ENCODE results near the gene MTO1. TPM values are rescaled to one million over a fixed set of nuclear protein-coding genes. Genes with fewer than 3 reads are reported as not detected.

The MTO1 gene
- total RNA-seq (10 to 100 TPM; 55.0 to 80.4 (median 59.3) TPM), total RNA-seq (42.3 to 122 (median 64.9) reads per million in 29 experiments)
- total RNA-seq (2013): 65.7 TPM

DNA sequence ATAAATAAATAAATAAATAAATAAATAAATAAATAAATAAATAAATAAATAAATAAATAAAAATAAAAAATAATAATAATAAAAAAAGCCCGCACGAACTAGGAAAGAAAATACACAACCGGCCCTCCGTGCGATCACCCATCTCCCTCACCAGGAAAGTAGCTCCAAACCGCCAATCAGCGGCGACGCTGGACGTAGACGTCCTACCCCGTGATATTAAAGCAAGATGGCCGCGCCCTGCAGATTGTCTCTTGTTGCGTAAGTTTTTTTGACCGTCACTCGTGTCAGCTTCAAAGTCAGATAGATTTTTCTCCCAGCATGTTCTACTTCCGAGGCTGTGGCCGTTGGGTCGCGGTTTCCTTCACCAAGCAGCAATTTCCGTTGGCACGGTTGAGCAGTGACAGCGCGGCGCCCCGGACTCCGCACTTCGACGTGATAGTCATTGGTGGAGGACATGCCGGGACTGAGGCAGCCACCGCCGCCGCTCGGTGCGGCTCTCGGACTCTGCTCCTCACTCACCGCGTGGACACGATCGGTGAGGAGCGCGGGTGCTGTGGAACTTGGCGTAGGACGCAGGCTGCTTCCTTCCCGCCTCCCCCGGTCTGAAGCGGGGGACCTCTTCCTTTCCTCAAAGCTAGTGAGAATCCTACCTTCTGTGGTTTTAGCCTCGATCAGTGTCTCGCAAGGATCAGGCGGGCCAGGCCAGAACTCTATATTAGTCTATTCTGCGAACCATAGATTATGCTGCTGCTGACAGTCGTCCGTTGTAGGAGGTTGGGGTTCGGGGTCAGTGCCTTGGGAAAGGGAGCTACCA lies at the start of gene MTO1:
Gene MTO1, plus strand, starts transcription at position 201 of the 814 bp plus-strand sequence. Its CDS starts 118 bp downstream, at position 319.
- H3K4me1 Mint-ChIP-seq: peaks cover 42 to 54% (median 43%) of the 10 kb centered on the region in 3 donors

DNA sequence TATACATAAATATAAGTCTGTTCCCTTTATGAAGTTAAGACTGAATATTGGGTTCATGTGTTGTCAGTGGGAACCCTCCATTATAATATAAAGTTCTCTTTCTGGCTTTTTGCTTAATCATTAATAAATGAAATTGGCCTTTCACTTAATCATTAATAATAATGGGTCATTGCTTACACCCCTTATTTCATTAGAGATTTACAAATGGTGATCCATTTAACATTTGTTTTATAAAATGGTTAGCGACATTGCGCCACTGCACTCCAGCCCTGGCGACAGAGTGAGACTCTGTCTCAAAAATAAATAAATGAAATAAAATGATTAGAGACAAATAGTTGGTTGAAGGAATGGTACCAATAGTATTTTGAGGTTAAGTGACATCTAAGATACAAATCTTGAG lies 48.4 kb upstream of the MTO1 start:
- Histone ChIP-seq H3K4me3 (ENCODE audit: control insufficient read depth in 1 of 2, extremely low read depth in 1 of 2, low read length in 1 of 2) (no peak overlapping the region), H3K9me3 (no peaks in the 10 kb centered on the region), H3K27me3 (replicated peaks in 1 of 2; ENCODE audit: control insufficient read depth in 2 of 2, extremely low read depth in 1 of 2, insufficient read depth in 2 of 2, low read length in 1 of 2) (no peaks in the 10 kb centered on the region), H3K4me1 (ENCODE audit: control insufficient read depth in 1 of 2, extremely low read depth in 1 of 2, insufficient read depth in 2 of 2, low read length in 2 of 2) (no peaks in the 10 kb centered on the region), H3K27ac (ENCODE audit: low read length) (no peak overlapping the region), H3K36me3 (ENCODE audit: control insufficient read depth in 2 of 2, extremely low read depth in 1 of 2, insufficient read depth in 1 of 2, low read length in 1 of 2) (no peaks in the 10 kb centered on the region)
- POLR2A ChIA-PET: interaction anchor here in 1 of 2 donors (0.6 kb wide), 1 partner anchor 246 kb away, joined by 4 read pairs; no protein-coding TSS in a partner anchor
- Mint-ChIP-seq H3K36me3 (peaks cover 19% of the 10 kb centered on the region), H3K27me3 (no peaks in the 10 kb centered on the region), H3K27ac (no peak overlapping the region), H3K4me1 (peaks cover 0 to 2% (median 0%) of the 10 kb centered on the region in 3 donors), H3K9me3 (no peaks in the 10 kb centered on the region), H3K4me3 (no peak overlapping the region)
- CTCF ChIA-PET: no interaction called here
- ATAC-seq (replicated peaks in 1 of 4) (no peak), DNase-seq (no peak)
- WGBS (ENCODE audit: insufficient coverage): 100% methylated on average over 3 of the region's 3 CpGs

More for the DNA sequence above, at the start of gene MTO1:
- Histone ChIP-seq H3K4me1 (ENCODE audit: control insufficient read depth in 1 of 2, extremely low read depth in 1 of 2, insufficient read depth in 2 of 2, low read length in 2 of 2) (peaks cover 2 to 36% of the 10 kb centered on the region in 2 experiments), H3K27ac (ENCODE audit: low read length) (peak within 1 kb of the TSS; percentile 93), H3K36me3 (ENCODE audit: control insufficient read depth in 2 of 2, extremely low read depth in 1 of 2, insufficient read depth in 1 of 2, low read length in 1 of 2) (peaks cover 0 to 16% of the 10 kb centered on the region in 2 donors), H3K27me3 (replicated peaks in 1 of 2; ENCODE audit: control insufficient read depth in 2 of 2, extremely low read depth in 1 of 2, insufficient read depth in 2 of 2, low read length in 1 of 2) (no peaks in the 10 kb centered on the region), H3K4me3 (ENCODE audit: control insufficient read depth in 1 of 2, extremely low read depth in 1 of 2, low read length in 1 of 2) (peak within 1 kb of the TSS; percentile 78 to 84), H3K9me3 (no peaks in the 10 kb centered on the region)
- Mint-ChIP-seq H3K27me3 (no peaks in the 10 kb centered on the region), H3K9me3 (no peaks in the 10 kb centered on the region), H3K4me3 (peak within 1 kb of the TSS; percentile 88 to 96 (median 93)), H3K36me3 (peaks cover 18% of the 10 kb centered on the region), H3K27ac (peak within 1 kb of the TSS; percentile 94 to 97)
- POLR2A ChIA-PET: interaction anchor here (0.5 to 2.2 kb wide), 17 partner anchors 9 to 1777 kb away, joined by 3 to 25 read pairs (median 4); partner anchors contain the start of genes CGAS (in 1 of the 2) and EEF1A1 (in 1 of the 2)
- 0% methylated on average over 46 of the region's 55 CpGs for WGBS (ENCODE audit: insufficient coverage)
- DNase-seq (peak; percentile 65 to 93 (median 85)), ATAC-seq (replicated peaks in 1 of 4) (peak; percentile 95 to 97 (median 96))
- CTCF ChIA-PET: interaction anchor here (0.6 to 1.9 kb wide), 19 partner anchors 9 to 1051 kb away, joined by 3 to 17 read pairs (median 4); partner anchors contain the start of genes CGAS (in 1 of the 2) and SLC17A5 (in 1 of the 2)

DNA sequence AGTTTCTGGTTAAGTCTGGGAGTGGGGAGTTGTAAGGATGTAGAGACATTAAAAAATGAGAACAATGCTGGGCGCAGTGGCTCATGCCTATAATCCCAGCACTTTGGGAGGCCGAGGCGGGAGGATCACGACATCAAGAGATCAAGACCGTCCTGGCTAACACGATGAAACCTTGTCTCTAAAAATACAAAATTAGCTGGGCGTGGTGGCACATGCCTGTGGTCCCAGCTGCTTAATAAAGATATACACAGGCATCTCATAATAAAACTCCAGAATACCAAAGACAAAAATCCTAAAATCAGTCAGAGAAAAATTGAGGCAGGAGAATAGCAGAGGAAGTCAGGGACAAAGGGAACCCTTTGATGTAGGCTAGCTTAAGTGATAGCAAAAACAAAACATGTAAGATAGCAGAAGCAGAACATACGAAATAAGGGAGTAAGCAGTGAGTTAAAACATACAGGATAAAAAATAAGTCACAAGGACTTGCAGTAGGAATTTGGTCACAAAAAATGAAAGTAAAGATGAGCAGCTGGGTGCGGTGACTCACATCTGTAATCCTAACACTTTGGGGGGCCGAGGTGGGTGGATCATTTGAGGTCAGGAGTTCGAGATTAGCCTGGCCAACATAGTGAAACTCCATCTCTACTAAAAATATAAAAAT lies 43.3 kb upstream of the MTO1 start:
- Mint-ChIP-seq H3K4me3 (no peak overlapping the region), H3K27ac (peak overlapping the region; percentile 5 to 18), H3K4me1 (peaks cover 14 to 26% (median 16%) of the 10 kb centered on the region in 3 donors), H3K27me3 (no peaks in the 10 kb centered on the region), H3K36me3 (peaks cover 29% of the 10 kb centered on the region), H3K9me3 (no peaks in the 10 kb centered on the region)
- ATAC-seq (replicated peaks in 1 of 4) (no peak), DNase-seq (no peak)
- 83% methylated on average over 4 of the region's 11 CpGs for WGBS (ENCODE audit: insufficient coverage)
- Histone ChIP-seq H3K27ac (ENCODE audit: low read length) (no peak overlapping the region), H3K27me3 (replicated peaks in 1 of 2; ENCODE audit: control insufficient read depth in 2 of 2, extremely low read depth in 1 of 2, insufficient read depth in 2 of 2, low read length in 1 of 2) (no peaks in the 10 kb centered on the region), H3K9me3 (no peaks in the 10 kb centered on the region), H3K4me1 (ENCODE audit: control insufficient read depth in 1 of 2, extremely low read depth in 1 of 2, insufficient read depth in 2 of 2, low read length in 2 of 2) (peaks cover 10 to 24% of the 10 kb centered on the region in 2 experiments), H3K4me3 (ENCODE audit: control insufficient read depth in 1 of 2, extremely low read depth in 1 of 2, low read length in 1 of 2) (no peak overlapping the region), H3K36me3 (ENCODE audit: control insufficient read depth in 2 of 2, extremely low read depth in 1 of 2, insufficient read depth in 1 of 2, low read length in 1 of 2) (no peaks in the 10 kb centered on the region)
- ChIA-PET CTCF (no interaction called here), POLR2A (no interaction called here)

DNA sequence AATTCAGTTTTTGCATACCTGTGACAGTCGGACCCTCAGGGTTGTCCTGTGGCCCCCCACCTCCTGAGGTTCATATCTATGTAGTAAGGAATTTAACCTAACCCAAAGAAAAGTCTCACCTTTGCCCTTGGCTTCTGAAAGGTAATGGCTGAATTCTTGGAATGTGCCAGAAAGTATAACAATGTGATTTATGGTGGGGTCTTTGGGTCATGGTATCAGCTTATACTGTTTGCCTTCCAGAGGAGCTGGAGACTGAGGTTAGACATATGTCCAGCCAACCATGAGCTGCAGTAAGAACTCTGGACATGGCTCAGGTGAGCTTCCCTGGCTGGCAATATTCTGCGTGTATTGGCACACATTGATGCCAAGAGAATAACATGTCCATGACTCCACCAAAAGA lies 40.0 kb upstream of the MTO1 start:
- ATAC-seq (replicated peaks in 1 of 4): no peak
- Histone ChIP-seq H3K27me3 (replicated peaks in 1 of 2; ENCODE audit: control insufficient read depth in 2 of 2, extremely low read depth in 1 of 2, insufficient read depth in 2 of 2, low read length in 1 of 2) (no peaks in the 10 kb centered on the region), H3K4me1 (ENCODE audit: control insufficient read depth in 1 of 2, extremely low read depth in 1 of 2, insufficient read depth in 2 of 2, low read length in 2 of 2) (peaks cover 10 to 26% of the 10 kb centered on the region in 2 experiments), H3K4me3 (ENCODE audit: control insufficient read depth in 1 of 2, extremely low read depth in 1 of 2, low read length in 1 of 2) (no peak overlapping the region), H3K36me3 (ENCODE audit: control insufficient read depth in 2 of 2, extremely low read depth in 1 of 2, insufficient read depth in 1 of 2, low read length in 1 of 2) (no peaks in the 10 kb centered on the region), H3K27ac (ENCODE audit: low read length) (peak overlapping the region; percentile 96), H3K9me3 (no peaks in the 10 kb centered on the region)
- no peaks in the 10 kb centered on the region for H3K27me3 Mint-ChIP-seq
- H3K4me1 Mint-ChIP-seq: peaks cover 16 to 32% (median 18%) of the 10 kb centered on the region in 3 donors
- peaks cover 21% of the 10 kb centered on the region for H3K36me3 Mint-ChIP-seq
- CTCF ChIA-PET: no interaction called here
- no peaks in the 10 kb centered on the region for H3K9me3 Mint-ChIP-seq
- DNase-seq: no peak
- no peak overlapping the region for H3K4me3 Mint-ChIP-seq
- POLR2A ChIA-PET: interaction anchor here in 1 of 2 donors (0.5 kb wide), 1 partner anchor 259 kb away, joined by 3 read pairs; no protein-coding TSS in a partner anchor
- 100% methylated on average over 1 of the region's 2 CpGs for WGBS (ENCODE audit: insufficient coverage)
- H3K27ac Mint-ChIP-seq: peak overlapping the region; percentile 92 to 94

GRCh38 chr6:73435236-73435635 lies 26.3 kb upstream of the MTO1 start:
- no CpG with 5 or more reads among the region's 3 CpGs for WGBS (ENCODE audit: insufficient coverage)

DNA sequence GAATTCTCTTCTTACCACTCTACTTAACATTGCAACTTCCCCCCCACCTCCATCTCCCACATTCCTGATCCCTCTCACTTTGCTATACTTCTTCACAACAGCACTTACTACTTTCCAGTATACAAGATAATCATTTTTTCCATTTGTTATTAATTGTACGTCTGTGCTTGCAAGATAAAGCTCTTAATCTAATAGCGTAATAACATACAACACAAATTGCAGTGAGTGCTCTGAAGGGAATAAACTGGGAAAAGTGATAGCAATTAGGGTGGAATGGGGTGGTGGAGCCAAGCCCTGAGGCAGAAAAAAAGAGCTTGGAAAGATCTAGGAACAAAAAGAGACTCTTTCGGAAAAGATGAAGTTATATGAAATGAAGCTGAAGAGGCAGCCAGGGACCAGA lies 18.0 kb upstream of the MTO1 start:
- DNase-seq: no peak
- Mint-ChIP-seq H3K9me3 (no peaks in the 10 kb centered on the region), H3K27me3 (no peaks in the 10 kb centered on the region), H3K4me1 (peaks cover 7 to 42% (median 28%) of the 10 kb centered on the region in 3 donors), H3K36me3 (peaks cover 40% of the 10 kb centered on the region), H3K4me3 (no peak overlapping the region), H3K27ac (no peak overlapping the region)
- no peak for ATAC-seq (replicated peaks in 1 of 4)
- H3K27ac ChIP-seq (ENCODE audit: low read length): no peak overlapping the region
- no peaks in the 10 kb centered on the region for H3K9me3 ChIP-seq
- peaks cover 0 to 7% of the 10 kb centered on the region in 2 experiments for H3K4me1 ChIP-seq (ENCODE audit: control insufficient read depth in 1 of 2, extremely low read depth in 1 of 2, insufficient read depth in 2 of 2, low read length in 2 of 2)
- no peaks in the 10 kb centered on the region for H3K27me3 ChIP-seq (replicated peaks in 1 of 2; ENCODE audit: control insufficient read depth in 2 of 2, extremely low read depth in 1 of 2, insufficient read depth in 2 of 2, low read length in 1 of 2)
- WGBS (ENCODE audit: insufficient coverage): 100% methylated on average over 1 of the region's 3 CpGs
- H3K36me3 ChIP-seq (ENCODE audit: control insufficient read depth in 2 of 2, extremely low read depth in 1 of 2, insufficient read depth in 1 of 2, low read length in 1 of 2): peaks cover 4 to 34% of the 10 kb centered on the region in 2 donors
- H3K4me3 ChIP-seq (ENCODE audit: control insufficient read depth in 1 of 2, extremely low read depth in 1 of 2, low read length in 1 of 2): no peak overlapping the region
- ChIA-PET CTCF (interaction anchor here in 1 of 2 donors (0.5 kb wide), 1 partner anchor 17 kb away, joined by 4 read pairs; no protein-coding TSS in a partner anchor), POLR2A (interaction anchor here in 1 of 2 donors (0.8 kb wide), 1 partner anchor 9 kb away, joined by 3 read pairs; no protein-coding TSS in a partner anchor)

More at GRCh38 chr6:73435236-73435635, 26.3 kb upstream of the MTO1 start:
- Mint-ChIP-seq H3K9me3 (no peaks in the 10 kb centered on the region), H3K27ac (no peak overlapping the region), H3K4me3 (no peak overlapping the region), H3K36me3 (peaks cover 30% of the 10 kb centered on the region), H3K27me3 (no peaks in the 10 kb centered on the region), H3K4me1 (peaks cover 0 to 14% (median 10%) of the 10 kb centered on the region in 3 donors)
- Histone ChIP-seq H3K4me3 (ENCODE audit: control insufficient read depth in 1 of 2, extremely low read depth in 1 of 2, low read length in 1 of 2) (no peak overlapping the region), H3K27ac (ENCODE audit: low read length) (no peak overlapping the region), H3K9me3 (no peaks in the 10 kb centered on the region), H3K36me3 (ENCODE audit: control insufficient read depth in 2 of 2, extremely low read depth in 1 of 2, insufficient read depth in 1 of 2, low read length in 1 of 2) (peaks cover 0 to 49% of the 10 kb centered on the region in 2 donors), H3K27me3 (replicated peaks in 1 of 2; ENCODE audit: control insufficient read depth in 2 of 2, extremely low read depth in 1 of 2, insufficient read depth in 2 of 2, low read length in 1 of 2) (no peaks in the 10 kb centered on the region), H3K4me1 (ENCODE audit: control insufficient read depth in 1 of 2, extremely low read depth in 1 of 2, insufficient read depth in 2 of 2, low read length in 2 of 2) (no peaks in the 10 kb centered on the region)
- ChIA-PET CTCF (interaction anchor here in 1 of 2 donors (0.7 kb wide), 1 partner anchor 44 kb away, joined by 3 read pairs; no protein-coding TSS in a partner anchor), POLR2A (interaction anchor here in 1 of 2 donors (0.6 kb wide), 1 partner anchor 307 kb away, joined by 3 read pairs; no protein-coding TSS in a partner anchor)
- no peak for ATAC-seq (replicated peaks in 1 of 4)
- DNase-seq: no peak
